NOMO-1 treated with dmso at 0.1 percent for 144 hours (cell line): ENCODE data around the gene CNTNAP5.

ENCODE experiments used
- DNase-seq: peaks from one replicate; lab custom pipeline; 2025; ENCODE audit not compliant: unreplicated experiment; lab: John Stamatoyannopoulos, UW

CNTNAP5 gene

DNA sequence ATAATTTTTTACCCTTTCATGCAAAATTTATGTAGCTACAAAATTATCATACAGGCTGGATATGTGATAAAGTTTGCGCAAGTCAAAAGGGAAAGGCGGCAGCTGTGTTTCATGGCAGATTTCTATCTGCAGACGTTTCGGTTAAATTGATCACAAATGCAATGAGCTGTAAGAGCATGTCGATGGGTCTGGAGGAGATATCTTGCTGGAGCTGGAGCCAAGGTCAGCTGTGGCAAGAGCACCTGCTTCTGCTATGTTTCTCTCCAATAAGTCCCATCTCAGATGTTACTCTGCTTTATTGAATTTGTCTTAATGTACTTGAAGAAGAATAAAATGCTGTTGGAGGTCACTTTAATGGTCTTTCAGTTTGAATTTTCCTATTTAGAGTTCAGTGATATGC lies 749.7 kb downstream of the CNTNAP5 start:
- no peak for DNase-seq

- no peak for DNase-seq
Observed at GRCh38 chr2:124776332-124776731, 751.2 kb downstream of the CNTNAP5 start.

- no peak for DNase-seq
Observed at GRCh38 chr2:124778076-124778475, 753.0 kb downstream of the CNTNAP5 start.

DNA sequence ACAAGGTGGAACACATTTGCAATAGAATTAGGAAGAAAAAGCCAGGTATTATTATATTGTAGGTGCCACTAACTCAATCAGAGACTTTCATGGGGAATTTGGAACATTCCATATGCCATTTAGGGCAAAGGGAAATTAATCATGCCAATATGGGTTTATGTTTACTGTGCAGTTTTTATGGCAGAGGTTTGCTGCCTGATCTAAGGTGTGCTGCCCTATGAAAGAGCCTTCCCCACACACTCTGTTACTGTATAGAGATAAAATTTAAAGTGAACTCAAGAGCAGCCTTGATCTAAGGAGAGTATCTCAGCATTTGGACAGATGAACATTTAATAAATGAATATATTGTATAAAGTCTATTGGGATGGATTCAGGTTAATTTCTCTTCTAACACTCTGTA lies 771.6 kb downstream of the CNTNAP5 start:
- DNase-seq = no peak

DNA sequence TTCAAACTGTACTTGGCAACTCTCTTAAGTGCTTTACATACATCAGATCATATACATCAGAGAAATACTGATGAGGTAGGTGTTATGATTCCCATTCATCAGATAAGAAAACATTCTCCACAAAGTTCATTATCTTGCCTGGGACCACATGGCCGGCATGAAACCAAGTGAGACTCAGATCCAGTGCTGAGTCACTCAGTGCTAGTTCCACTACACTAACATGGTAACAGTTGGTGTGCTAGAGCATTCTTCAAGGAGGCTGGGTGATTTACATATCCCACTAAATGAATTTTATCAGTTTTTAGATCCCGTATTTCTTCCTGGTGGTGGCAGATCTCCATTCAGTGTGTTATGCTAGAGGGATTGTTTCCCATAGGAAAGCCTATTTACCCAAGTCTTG lies 772.0 kb downstream of the CNTNAP5 start:
- no peak for DNase-seq

GRCh38 chr2:124798551-124798950 lies 773.5 kb downstream of the CNTNAP5 start:
- no peak for DNase-seq

DNA sequence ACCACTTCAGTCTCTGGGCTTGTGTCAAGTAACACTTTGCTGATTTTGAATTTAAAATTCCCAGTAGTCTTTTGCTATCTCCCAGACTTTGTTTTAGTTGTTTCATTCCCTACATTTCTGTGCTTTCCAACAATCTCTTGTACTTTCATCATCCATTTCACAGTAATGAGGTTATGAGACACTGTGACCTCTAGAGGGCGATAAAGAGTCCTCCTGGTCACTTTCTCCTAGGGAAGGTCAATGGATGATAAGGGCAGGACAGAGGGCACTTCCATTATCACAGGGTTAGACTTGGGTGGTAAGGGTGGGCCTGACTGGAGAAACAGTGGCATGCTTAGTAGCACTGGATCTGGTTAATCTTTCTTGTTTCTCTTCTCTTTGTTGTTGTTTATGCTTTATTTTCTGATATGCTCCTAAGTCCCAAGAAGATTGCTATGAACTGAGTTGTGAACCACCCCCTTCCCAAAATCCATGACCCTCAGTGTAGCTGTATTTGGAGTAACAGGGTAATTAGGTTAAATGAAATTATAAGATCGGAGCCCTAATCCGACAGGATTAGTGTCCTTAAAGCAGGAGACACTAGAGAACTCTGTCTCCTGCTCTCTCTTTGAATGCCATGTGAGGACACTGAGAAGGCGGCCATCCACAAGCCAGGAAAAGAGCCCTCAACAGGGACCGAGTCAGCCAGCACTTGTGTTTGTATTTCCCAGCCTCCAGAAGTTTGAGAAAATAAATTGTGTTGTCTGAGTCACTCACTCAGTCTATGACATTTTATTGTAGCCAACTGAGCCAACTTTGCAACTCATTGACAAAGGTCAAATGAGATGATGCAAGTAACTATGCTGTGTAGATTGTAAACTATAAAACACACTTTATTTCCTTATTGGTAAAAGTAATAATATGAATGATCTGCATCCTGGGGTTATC lies 779.2 kb downstream of the CNTNAP5 start:
- no peak for DNase-seq

- no peak for DNase-seq
Observed at GRCh38 chr2:124805060-124805459, 780.0 kb downstream of the CNTNAP5 start.

DNA sequence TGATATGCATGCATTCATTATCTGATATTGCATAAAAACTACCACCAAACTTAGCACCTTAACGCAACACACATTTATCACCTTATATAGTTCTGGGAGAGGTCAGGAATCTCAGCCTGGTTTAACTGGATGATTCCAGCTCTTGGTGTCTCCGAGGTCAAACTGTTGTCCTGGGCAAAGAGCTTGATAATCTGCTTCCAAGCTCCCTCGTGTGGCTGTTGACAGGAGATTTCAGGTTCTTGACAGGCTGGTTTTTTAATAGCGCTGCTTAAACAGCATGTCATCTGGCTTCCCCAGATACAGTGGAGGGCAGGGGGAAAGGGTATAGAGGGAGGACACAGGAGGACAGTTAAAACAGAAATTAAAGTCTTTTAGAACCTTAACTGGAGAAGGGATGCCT lies 785.0 kb downstream of the CNTNAP5 start:
- no peak for DNase-seq

DNA sequence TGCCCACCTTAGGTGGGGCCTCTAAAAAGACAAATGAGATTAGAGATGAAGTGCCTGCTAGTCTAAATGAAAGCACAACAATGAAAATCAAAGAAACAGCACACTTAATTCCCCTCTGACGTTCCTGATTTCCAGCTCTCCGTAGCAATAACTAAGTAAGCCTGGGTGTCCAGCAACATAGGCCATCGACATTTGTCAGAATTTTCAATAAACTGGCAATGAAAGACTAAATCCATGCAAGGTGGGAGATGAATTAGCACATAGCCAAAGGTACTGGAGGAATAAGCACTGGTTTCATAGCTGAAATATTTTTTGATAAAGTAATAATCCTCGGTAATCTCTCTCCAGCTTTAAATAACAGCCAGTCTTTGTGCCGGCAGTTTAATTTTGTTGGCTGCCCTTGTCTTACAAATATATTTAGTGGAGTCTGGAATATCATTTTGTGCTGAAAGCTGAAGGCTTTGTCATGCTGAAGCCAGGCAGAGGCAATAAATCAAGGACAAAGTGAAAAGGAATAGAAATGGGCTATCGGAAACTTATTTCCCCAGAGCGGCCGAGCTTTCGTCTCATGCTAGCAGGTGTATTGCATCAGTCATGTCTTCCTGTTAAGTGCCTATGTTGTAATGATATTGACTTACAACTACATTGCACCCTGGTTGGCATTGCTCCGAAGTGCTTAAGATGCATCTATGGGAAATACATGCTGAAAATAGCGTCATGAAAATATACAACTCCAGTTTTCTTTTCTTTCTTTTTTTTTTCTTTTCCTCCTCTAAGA lies 790.1 kb downstream of the CNTNAP5 start:
- no peak for DNase-seq

GRCh38 chr2:124816007-124816406 lies 790.9 kb downstream of the CNTNAP5 start:
- DNase-seq = no peak

DNA sequence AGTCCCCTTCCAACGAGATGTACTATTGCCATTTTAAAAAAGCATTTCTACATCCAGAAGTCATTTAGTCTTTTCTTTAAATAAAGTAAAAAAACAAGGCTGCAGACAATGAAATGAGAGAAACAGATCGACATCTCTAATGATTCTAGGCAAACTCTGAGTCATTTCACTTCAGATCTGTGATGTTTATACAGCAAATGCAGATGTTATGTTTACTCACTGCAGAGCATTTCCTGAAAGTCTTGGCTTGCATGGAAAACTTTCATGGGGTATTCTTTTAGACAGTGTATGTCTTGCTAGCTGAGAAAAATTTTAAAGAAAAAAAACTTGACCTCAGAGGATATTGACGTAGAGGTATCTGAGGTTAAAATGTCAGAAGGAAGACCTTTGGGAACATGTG lies 797.4 kb downstream of the CNTNAP5 start:
- no peak for DNase-seq

DNA sequence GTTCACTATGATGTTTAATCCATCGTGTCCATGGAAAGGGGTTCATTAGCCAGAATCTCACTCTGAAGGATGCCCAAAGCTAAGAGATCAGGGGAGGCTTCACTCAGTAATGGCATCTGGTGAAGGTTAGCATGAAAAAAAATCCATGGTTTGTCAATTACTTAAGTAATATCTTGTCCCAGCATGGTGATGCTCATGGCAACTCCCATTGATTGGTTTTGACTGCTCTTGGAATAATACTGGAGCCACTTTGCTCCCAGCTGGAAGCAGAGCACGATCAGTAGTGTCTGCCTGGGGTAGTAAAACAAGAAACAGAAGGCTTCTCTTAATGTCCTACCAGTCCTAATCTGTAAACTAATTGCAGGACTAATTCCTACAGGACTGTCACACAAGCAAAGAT lies 799.4 kb downstream of the CNTNAP5 start:
- DNase-seq = no peak

GRCh38 chr2:124832521-124832920 lies 807.4 kb downstream of the CNTNAP5 start:
- no peak for DNase-seq

DNA sequence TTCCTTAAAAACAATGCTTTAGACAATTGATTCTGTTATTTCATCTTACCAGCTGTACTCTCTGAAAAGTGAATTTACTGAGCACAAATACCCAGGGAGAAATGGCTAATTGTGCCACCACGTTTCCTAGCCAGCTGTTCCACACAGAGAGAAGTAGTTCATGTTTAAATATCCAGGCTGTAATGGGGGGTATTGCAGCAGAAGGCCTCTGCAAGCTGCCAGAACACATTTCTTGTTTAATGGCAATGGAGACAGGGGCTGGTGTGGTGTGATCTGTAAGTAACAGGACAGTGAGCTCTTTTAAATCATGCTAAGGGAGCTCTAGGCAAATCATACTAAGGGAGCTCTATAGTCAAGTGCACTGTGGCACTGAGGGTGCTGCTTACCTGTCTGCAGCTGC lies 809.2 kb downstream of the CNTNAP5 start:
- DNase-seq = no peak

- no peak for DNase-seq
Observed at GRCh38 chr2:124835331-124835730, 810.2 kb downstream of the CNTNAP5 start.

- DNase-seq = no peak
Observed at GRCh38 chr2:124836416-124836815, 811.3 kb downstream of the CNTNAP5 start.

DNA sequence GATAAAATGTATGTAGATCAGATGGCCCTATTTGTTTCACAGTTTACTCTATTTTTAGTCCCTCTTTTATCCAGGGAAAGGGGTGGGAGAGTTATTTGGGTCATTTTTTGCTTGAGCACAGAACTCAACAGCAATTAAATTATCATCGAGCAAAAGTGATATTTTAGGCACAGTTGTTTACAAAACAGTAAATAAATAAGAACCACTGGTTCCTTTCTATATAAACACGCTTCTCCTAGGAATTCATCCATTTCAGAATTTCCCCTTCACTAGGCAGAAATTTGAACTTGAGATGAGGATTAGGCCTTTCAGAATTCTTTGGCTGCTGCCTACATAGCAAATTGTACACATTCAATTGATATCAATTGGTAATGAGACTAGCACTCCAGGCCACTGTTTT lies 812.4 kb downstream of the CNTNAP5 start:
- no peak for DNase-seq

DNA sequence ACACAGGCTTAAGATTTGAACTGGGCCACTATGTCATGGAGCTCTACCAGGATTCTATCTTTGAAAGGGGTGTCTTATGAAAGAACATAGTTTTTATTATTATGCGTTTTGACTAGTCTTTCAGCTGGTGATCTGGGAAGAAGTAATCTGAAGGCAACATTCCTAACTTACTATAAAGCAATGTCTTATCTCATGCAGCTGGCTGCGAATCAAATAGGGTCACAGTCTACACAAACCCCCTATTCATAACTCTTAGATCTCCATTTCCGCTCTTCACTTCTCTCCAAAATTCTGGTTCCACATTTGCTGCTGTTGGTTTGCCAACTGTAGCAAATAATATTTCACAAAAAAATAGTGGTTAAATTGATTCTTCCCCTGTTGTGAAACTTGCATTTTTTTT lies 813.3 kb downstream of the CNTNAP5 start:
- DNase-seq = no peak

DNA sequence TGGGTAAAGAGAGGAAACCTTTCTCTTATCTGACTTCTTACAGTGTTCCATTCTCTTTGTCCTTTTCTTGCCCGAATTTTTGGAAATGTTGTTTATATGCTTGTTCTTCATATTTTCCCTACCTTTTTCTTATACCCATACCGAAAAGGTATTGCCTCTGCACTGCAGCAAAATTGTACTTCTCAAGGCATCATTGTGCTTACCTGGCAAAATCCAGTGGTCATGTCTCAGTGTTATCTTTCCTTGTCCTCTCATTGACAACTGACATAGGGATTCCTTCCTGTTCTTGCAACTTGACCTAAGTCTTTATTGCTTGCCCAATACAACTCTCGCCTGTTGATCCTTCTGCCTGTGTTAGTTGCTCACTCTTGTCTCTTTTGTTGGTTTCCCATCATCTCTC lies 842.2 kb downstream of the CNTNAP5 start:
- DNase-seq = no peak

DNA sequence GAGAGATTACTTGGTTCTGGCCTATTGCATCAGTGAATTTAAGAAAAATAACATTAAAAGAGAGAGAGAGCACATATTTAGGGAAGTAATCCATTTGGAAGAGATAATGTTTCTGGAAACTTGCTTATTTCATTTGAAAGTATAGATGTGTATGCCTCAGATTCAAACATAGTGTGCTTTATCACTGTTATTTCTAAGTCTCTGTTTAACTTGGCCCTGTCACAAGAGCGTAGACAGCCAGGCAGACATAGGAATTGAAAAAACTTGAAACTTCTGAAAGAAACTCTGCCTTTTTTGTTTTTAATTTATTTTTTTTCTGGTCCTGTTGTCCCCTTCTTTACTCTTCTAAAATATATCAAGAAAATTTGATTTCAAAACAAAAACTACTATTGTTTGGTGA lies 849.1 kb downstream of the CNTNAP5 start:
- no peak for DNase-seq

GRCh38 chr2:124874676-124875075 lies 849.6 kb downstream of the CNTNAP5 start:
- DNase-seq = no peak
